PFSK-1 (cell line): ENCODE results near the gene ZNF775.

Experiments
- FOXP2 ChIP-seq: optimal IDR thresholded peaks from 2 replicates; pipeline ENCODE3; 2011; ENCODE audit warnings: borderline replicate concordance, control low read depth, inconsistent platforms; ENCODE audit not compliant: insufficient read depth; ENCODE audit errors: extremely low read length, extremely low read depth
- POLR2AphosphoS5 ChIP-seq: IDR thresholded peaks from 2 replicates; pipeline ENCODE4 v1.6.1; 2012; ENCODE audit warnings: low read depth, mild to moderate bottlenecking, control low read depth, low read length, moderate library complexity
- SIN3A ChIP-seq: IDR thresholded peaks from 2 replicates; pipeline ENCODE4 v1.6.1; 2012; ENCODE audit warnings: mild to moderate bottlenecking, low read length, moderate library complexity, borderline replicate concordance; ENCODE audit not compliant: insufficient read depth
- TAF1 ChIP-seq: IDR thresholded peaks from 2 replicates; pipeline ENCODE4 v1.6.1; 2012; ENCODE audit warnings: low read length, control low read depth, borderline replicate concordance; ENCODE audit not compliant: insufficient read depth
- TF ChIP-seq, protein P1 (sequence below), 2 experiments: IDR thresholded peaks; 2 replicates each; pipeline versions ENCODE4 v1.6.1 to v1.8.0; 2011 to 2012; ENCODE audit warnings: low read depth in 2 of 2, low read length in 2 of 2, control low read depth in 1 of 2, inconsistent platforms in 1 of 2, mild to moderate bottlenecking in 1 of 2, moderate library complexity in 1 of 2; ENCODE audit not compliant: insufficient read depth in 1 of 2

The ZNF775 gene

DNA sequence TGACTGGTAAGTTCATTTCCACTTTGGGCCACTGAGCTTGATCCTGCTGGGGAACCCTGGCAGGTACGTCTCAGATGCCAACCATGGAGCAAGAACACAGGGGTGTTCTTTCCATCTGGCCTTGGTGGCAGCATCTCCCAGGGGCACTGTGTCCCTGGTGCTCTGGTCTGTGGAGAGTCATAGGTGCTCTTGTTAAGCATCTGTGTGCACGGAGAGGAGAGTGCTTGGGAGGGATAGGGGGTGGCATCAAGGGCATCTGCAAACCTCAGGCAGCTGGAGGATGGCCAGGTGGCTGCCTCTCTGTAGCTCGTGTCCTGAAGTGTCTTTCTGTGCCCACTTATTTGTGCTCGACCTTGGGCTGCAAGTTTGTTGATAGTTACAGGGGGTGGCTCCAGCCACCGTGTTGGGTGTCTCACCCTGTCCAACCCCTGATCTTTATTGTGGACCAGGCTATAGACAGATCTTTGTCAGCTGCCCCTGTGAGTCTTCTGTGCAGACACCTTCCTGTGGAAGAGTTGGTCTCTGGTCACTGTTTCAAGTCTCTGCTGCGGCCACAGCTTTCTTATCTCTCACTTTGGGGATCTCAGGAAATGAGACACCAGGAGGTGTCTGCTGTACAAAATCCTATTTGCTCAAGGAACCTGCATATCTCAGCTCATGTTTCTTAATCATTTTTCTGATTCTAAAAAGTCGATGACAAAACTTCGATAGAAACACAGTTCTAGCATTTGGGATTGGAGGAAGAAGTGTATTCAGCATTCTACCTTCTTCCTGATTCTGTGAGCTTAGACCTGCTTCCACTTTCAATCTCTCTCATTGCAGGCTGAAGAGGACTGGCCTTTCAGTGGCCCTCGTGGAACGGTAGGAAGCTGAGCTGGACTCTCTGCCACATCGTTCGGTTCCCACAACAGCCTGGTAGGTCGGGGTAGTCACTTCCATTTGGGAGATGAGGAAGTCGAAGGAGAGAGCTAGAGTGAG is 54.1 kb downstream of the ZNF775 start:
- TF ChIP-seq POLR2AphosphoS5, result no peak
- TF ChIP-seq FOXP2, result no peak
- TF ChIP-seq, protein P1, sequence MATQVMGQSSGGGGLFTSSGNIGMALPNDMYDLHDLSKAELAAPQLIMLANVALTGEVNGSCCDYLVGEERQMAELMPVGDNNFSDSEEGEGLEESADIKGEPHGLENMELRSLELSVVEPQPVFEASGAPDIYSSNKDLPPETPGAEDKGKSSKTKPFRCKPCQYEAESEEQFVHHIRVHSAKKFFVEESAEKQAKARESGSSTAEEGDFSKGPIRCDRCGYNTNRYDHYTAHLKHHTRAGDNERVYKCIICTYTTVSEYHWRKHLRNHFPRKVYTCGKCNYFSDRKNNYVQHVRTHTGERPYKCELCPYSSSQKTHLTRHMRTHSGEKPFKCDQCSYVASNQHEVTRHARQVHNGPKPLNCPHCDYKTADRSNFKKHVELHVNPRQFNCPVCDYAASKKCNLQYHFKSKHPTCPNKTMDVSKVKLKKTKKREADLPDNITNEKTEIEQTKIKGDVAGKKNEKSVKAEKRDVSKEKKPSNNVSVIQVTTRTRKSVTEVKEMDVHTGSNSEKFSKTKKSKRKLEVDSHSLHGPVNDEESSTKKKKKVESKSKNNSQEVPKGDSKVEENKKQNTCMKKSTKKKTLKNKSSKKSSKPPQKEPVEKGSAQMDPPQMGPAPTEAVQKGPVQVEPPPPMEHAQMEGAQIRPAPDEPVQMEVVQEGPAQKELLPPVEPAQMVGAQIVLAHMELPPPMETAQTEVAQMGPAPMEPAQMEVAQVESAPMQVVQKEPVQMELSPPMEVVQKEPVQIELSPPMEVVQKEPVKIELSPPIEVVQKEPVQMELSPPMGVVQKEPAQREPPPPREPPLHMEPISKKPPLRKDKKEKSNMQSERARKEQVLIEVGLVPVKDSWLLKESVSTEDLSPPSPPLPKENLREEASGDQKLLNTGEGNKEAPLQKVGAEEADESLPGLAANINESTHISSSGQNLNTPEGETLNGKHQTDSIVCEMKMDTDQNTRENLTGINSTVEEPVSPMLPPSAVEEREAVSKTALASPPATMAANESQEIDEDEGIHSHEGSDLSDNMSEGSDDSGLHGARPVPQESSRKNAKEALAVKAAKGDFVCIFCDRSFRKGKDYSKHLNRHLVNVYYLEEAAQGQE (IDR thresholded peaks at IDR 0.05; ENCODE audit: insufficient read depth in 1 of 2, low read depth in 2 of 2, low read length in 2 of 2), result no peak
- no peak for TF ChIP-seq SIN3A
- no peak for TF ChIP-seq TAF1

DNA sequence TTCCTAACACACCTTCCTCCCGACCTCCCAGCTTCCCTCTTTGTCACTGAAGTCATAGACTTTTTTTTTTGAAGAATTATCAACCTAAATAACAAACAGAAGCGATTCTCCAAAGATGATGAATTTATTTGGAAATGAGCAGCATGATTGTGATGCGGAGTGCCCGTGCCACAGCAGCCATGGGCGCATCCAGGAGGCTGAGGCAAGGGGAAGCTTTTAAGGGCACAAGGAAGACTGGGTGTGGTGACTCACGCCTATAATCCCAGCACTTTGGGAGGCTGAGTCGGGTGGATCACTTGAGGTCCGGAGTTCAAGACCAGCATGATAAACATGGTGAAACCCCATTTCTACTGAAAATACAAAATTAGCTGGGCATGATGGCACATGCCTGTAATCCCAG is 55.1 kb downstream of the ZNF775 start:
- no peak for TF ChIP-seq TAF1
- TF ChIP-seq, protein P1 (IDR thresholded peaks at IDR 0.05; ENCODE audit: insufficient read depth in 1 of 2, low read depth in 2 of 2, low read length in 2 of 2), result no peak
- TF ChIP-seq POLR2AphosphoS5, result no peak
- no peak for TF ChIP-seq FOXP2
- TF ChIP-seq SIN3A, result no peak

DNA sequence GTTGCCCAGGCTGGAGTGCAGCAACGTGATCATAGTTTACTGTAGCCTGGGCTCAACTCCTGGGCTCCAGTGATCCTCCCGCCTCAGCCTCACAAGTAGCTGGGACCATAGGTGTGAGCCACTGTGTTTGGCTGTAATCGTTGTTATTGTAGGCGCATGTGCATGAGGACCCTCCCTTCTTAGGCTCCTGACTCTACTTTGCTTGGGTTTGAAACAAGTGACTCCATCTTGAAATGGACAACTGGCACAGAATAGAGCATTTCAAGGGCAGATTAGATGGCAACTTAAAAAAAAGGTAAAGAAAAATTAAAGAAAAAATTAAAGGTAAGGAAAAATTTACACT is 55.9 kb downstream of the ZNF775 start:
- TF ChIP-seq SIN3A (no peak), TAF1 (no peak), FOXP2 (no peak), POLR2AphosphoS5 (no peak)
- TF ChIP-seq, protein P1 (IDR thresholded peaks at IDR 0.05; ENCODE audit: insufficient read depth in 1 of 2, low read depth in 2 of 2, low read length in 2 of 2), result no peak

DNA sequence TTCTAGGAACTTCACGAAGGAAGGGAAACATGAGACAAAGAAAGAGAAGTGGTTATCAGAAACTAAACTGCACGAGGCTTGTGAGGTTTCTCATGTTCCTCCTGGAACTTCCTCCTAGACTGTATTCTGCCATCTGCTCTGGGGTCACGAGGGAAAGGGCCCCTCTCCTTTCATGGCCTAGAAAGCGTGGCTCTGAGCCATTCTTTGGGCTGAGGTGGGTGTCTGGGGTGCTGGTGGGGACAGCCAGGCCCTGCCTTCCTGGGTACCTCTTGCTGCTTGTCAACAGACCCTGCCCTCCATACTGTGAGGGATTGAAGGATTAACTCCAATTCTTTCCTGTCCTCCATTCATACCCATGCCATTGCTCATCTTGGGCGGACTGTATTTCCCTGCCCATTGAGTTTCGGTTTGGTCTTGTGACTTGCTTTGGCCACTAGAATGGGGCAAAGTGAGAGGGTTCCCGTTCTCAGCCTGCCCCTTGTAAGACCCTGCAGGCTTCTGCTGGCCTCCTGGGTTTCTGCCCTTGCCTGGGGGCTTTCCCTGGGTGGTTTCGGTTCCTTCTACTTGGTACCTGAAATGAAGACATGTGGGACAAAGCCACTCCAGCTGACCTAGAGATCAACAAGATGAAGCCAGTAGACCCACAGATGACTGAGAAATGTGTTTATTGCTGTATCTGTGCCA is 56.4 kb downstream of the ZNF775 start:
- no peak for TF ChIP-seq SIN3A
- no peak for TF ChIP-seq FOXP2
- TF ChIP-seq, protein P1 (IDR thresholded peaks at IDR 0.05; ENCODE audit: insufficient read depth in 1 of 2, low read depth in 2 of 2, low read length in 2 of 2), result no peak
- no peak for TF ChIP-seq POLR2AphosphoS5
- TF ChIP-seq TAF1, result no peak
